Muscle of leg (tissue), 11 donors: ENCODE measurements around the gene MPG. TPM values are rescaled to one million over a fixed set of nuclear protein-coding genes. Genes with fewer than 3 reads are reported as not detected.
A peak's percentile ranks its signal among the peaks of the same experiment; 100 is the strongest.

ENCODE experiments used
- DNase-seq: peaks from one replicate; pipeline ENCODE4 v3.0.0; 2013
- H3K27ac ChIP-seq: one replicate; pipeline ENCODE4 v1.5.1; 2013; ENCODE audit warnings: mild to moderate bottlenecking, low read length, control low read depth
- H3K27me3 ChIP-seq: one replicate; pipeline ENCODE4 v1.6.1; 2013; ENCODE audit warnings: low read length; ENCODE audit not compliant: control insufficient read depth, insufficient read depth
- H3K36me3 ChIP-seq: one replicate; pipeline ENCODE4 v1.6.1; 2013; ENCODE audit warnings: low read length; ENCODE audit not compliant: control insufficient read depth, insufficient read depth
- H3K4me1 ChIP-seq: one replicate; pipeline ENCODE4 v1.6.1; 2013; ENCODE audit warnings: low read length; ENCODE audit not compliant: control insufficient read depth, insufficient read depth
- H3K4me3 ChIP-seq: one replicate; pipeline ENCODE4 v1.5.1; 2013; ENCODE audit warnings: low read length, control low read depth
- H3K9me3 ChIP-seq: replicated peaks from 2 replicates; pipeline ENCODE4 v1.6.1; 2013; ENCODE audit warnings: low read depth, low read length; ENCODE audit not compliant: control insufficient read depth
- WGBS: methylation state at CpG from one replicate; pipeline ENCODE4 v1.1.5; 2013; ENCODE audit warnings: missing lambda C conversion rate; ENCODE audit not compliant: insufficient coverage; 5-methylcytosine and 5-hydroxymethylcytosine counted together
- polyA plus RNA-seq, 8 donors: library from polyadenylated mRNA; unstranded; fragments of 120-200 nt; gene quantifications; one replicate each; pipeline versions ENCODE4 v1.2.1 to v1.2.3, GENCODE V29; 2013; ENCODE audit warnings: inconsistent platforms in 1 of 8, low replicate concordance in 1 of 8; ENCODE audit not compliant: insufficient read length in 8 of 8, insufficient read depth in 1 of 8
- total RNA-seq: library from RNA; stranded (reverse); fragments of 120-200 nt; gene quantifications from one replicate; pipeline ENCODE4 v1.2.4, GENCODE V29; 2013

MPG gene
- total and polyA plus RNA-seq, 9 donors: 24.2 to 39.0 (median 32.5) TPM

GRCh38 chr16:112153-112840, 34.3 kb downstream of the MPG start:
- peaks cover 54% of the 10 kb centered on the region for H3K36me3 ChIP-seq
- no peak overlapping the region for H3K27ac ChIP-seq
- DNase-seq: no peak
- no peaks in the 10 kb centered on the region for H3K4me1 ChIP-seq
- H3K4me3 ChIP-seq: no peak overlapping the region
- WGBS: 89% methylated on average over 15 of the region's 21 CpGs
- H3K9me3 ChIP-seq: no peaks in the 10 kb centered on the region
- no peaks in the 10 kb centered on the region for H3K27me3 ChIP-seq

- WGBS: no CpG with 5 or more reads among the region's 2 CpGs
- Histone ChIP-seq H3K27ac (no peak overlapping the region), H3K9me3 (no peaks in the 10 kb centered on the region), H3K36me3 (peaks cover 51% of the 10 kb centered on the region), H3K4me1 (no peaks in the 10 kb centered on the region), H3K4me3 (no peak overlapping the region), H3K27me3 (no peaks in the 10 kb centered on the region)
- DNase-seq: no peak
Measured at GRCh38 chr16:114327-114726, 36.3 kb downstream of the MPG start.

- Histone ChIP-seq H3K4me1 (no peaks in the 10 kb centered on the region), H3K27me3 (no peaks in the 10 kb centered on the region), H3K4me3 (no peak overlapping the region), H3K27ac (no peak overlapping the region), H3K36me3 (peaks cover 51% of the 10 kb centered on the region), H3K9me3 (no peaks in the 10 kb centered on the region)
- DNase-seq: no peak
- 57% methylated on average over 4 of the region's 7 CpGs for whole genome bisulfite sequencing
Measured at GRCh38 chr16:116015-116414, 38.0 kb downstream of the MPG start.

GRCh38 chr16:117379-118365, 39.6 kb downstream of the MPG start:
- WGBS: 53% methylated on average over 11 of the region's 19 CpGs
- Histone ChIP-seq H3K36me3 (peaks cover 42% of the 10 kb centered on the region), H3K9me3 (no peaks in the 10 kb centered on the region), H3K4me1 (no peaks in the 10 kb centered on the region), H3K27ac (no peak overlapping the region), H3K27me3 (no peaks in the 10 kb centered on the region), H3K4me3 (no peak overlapping the region)
- DNase-seq: no peak

- DNase-seq: no peak
- Histone ChIP-seq H3K27ac (no peak overlapping the region), H3K4me3 (no peak overlapping the region), H3K36me3 (peaks cover 42% of the 10 kb centered on the region), H3K9me3 (no peaks in the 10 kb centered on the region), H3K27me3 (no peaks in the 10 kb centered on the region), H3K4me1 (no peaks in the 10 kb centered on the region)
- 86% methylated on average over 1 of the region's 2 CpGs for WGBS
Measured at GRCh38 chr16:118857-119256, 40.8 kb downstream of the MPG start.

- Histone ChIP-seq H3K27me3 (no peaks in the 10 kb centered on the region), H3K9me3 (no peaks in the 10 kb centered on the region), H3K4me3 (no peak overlapping the region), H3K36me3 (peaks cover 41% of the 10 kb centered on the region), H3K4me1 (no peaks in the 10 kb centered on the region), H3K27ac (no peak overlapping the region)
- no peak for DNase-seq
- WGBS: 81% methylated on average over 3 of the region's 5 CpGs
Measured at GRCh38 chr16:119295-119694, 41.3 kb downstream of the MPG start.

- H3K36me3 ChIP-seq: peaks cover 42% of the 10 kb centered on the region
Measured at GRCh38 chr16:119835-120491, 41.9 kb downstream of the MPG start.

GRCh38 chr16:120756-121155, 42.7 kb downstream of the MPG start:
- DNase-seq: no peak
- Histone ChIP-seq H3K27me3 (no peaks in the 10 kb centered on the region), H3K27ac (no peak overlapping the region), H3K4me3 (no peak overlapping the region), H3K9me3 (no peaks in the 10 kb centered on the region), H3K36me3 (peaks cover 45% of the 10 kb centered on the region), H3K4me1 (no peaks in the 10 kb centered on the region)
- WGBS: no CpG with 5 or more reads among the region's 2 CpGs

More at GRCh38 chr16:119835-120491, 41.9 kb downstream of the MPG start:
- H3K9me3 ChIP-seq: no peaks in the 10 kb centered on the region
- no peak overlapping the region for H3K4me3 ChIP-seq
- H3K4me1 ChIP-seq: no peaks in the 10 kb centered on the region
- no peak overlapping the region for H3K27ac ChIP-seq
- DNase-seq: no peak
- no peaks in the 10 kb centered on the region for H3K27me3 ChIP-seq
- 100% methylated on average over 1 of the region's 3 CpGs for WGBS

- H3K4me1 ChIP-seq: no peaks in the 10 kb centered on the region
- no peaks in the 10 kb centered on the region for H3K9me3 ChIP-seq
- no peaks in the 10 kb centered on the region for H3K27me3 ChIP-seq
- WGBS: no CpG with 5 or more reads among the region's 1 CpG
- H3K4me3 ChIP-seq: no peak overlapping the region
- peaks cover 38% of the 10 kb centered on the region for H3K36me3 ChIP-seq
- peak; percentile 60 for DNase-seq
- no peak overlapping the region for H3K27ac ChIP-seq
Measured at GRCh38 chr16:122361-122760, 44.3 kb downstream of the MPG start.
